A673 (cell line): Measurements from ENCODE around the gene CD37.

Experiments used
- CTCF ChIP-seq: fragments of 300-800, 200-600 bp; sonication (generic); conservative IDR thresholded peaks from 2 replicates; pipeline ENCODE4 v1.5.1; 2017; ENCODE audit warnings: low read depth, mild to moderate bottlenecking, antibody characterized with exemption, low read length, moderate library complexity, mixed read lengths
- EZH2 ChIP-seq: fragments of 200-600 bp; sonication (generic); IDR thresholded peaks from 2 replicates; pipeline ENCODE4 v1.6.1; 2017; ENCODE audit warnings: borderline replicate concordance, low read depth, mild to moderate bottlenecking, mixed read lengths, antibody characterized with exemption, low read length; ENCODE audit not compliant: poor library complexity, severe bottlenecking

- TF ChIP-seq CTCF (no peak), EZH2 (no peak)
Observed at GRCh38 chr19:49349567-49349966, 14.4 kb downstream of the CD37 start.
